K562 (cell line): ENCODE measurements around the gene TAS2R38. TPM values are rescaled to one million over a fixed set of nuclear protein-coding genes. Genes with fewer than 3 reads are reported as not detected.

Experiments
- ATAC-seq: fragments of 200-7000 bp; cut with Tn5 transposase; 3 replicates; pipeline ENCODE4 v1.9.1; 2020; ENCODE audit warnings: moderate library complexity
- BruUV-seq: library from RNA; stranded (reverse); fragments of 400-500 nt; replicated peaks from 2 replicates; lab custom pipeline; 2021; lab: Mats Ljungman, UMichigan
- CTCF ChIA-PET: fragments of 300-600 bp; formaldehyde crosslinking; extraction: SDS; loops from one replicate; lab custom pipeline; 2021; ENCODE audit warnings: low intra/inter-chr PET ratio; lab: Yijun Ruan, JAX
- POLR2A ChIA-PET: fragments of 300-600, 350-650 bp; sonication (Branson Sonifier 250); formaldehyde crosslinking; extraction: SDS; loops from one replicate; lab custom pipeline; 2021; ENCODE audit warnings: antibody characterized with exemption, inconsistent platforms; lab: Yijun Ruan, JAX
- DNase-seq, 4 experiments: peaks; one replicate each; pipeline versions ENCODE4 v3.0.0 to v3.0.0-alpha.2; 2011 to 2018; ENCODE audit warnings: low spot score in 3 of 4, mixed read lengths in 3 of 4; ENCODE audit errors: extremely low read depth in 1 of 4
- FAIRE-seq: peaks from 2 replicates; lab custom pipeline; 2011; peaks lifted over from hg19 to GRCh38; lab: Jason Lieb, UNC
- H2AFZ ChIP-seq: 2 replicates; pipeline ENCODE4 v1.6.0; 2011; ENCODE audit warnings: low read depth, low read length, control low read depth, inconsistent platforms
- H3K27ac ChIP-seq: fragments of 200-600 bp; 3 replicates; pipeline ENCODE4 v1.8.0; 2011; ENCODE audit warnings: low read depth, mild to moderate bottlenecking, control low read depth, inconsistent platforms, low read length, moderate library complexity, mixed read lengths; ENCODE audit errors: extremely low read depth
- H3K27me3 ChIP-seq, 2 experiments: fragments of 300-600 bp in 1 of 2; 2 replicates in 1 of 2; 3 replicates in 1 of 2; pipeline versions ENCODE4 v1.6.0 to v1.8.0; 2011; ENCODE audit warnings: inconsistent platforms in 2 of 2, low read length in 2 of 2, mild to moderate bottlenecking in 1 of 2, mixed read lengths in 1 of 2, moderate library complexity in 1 of 2; ENCODE audit not compliant: control insufficient read depth in 2 of 2, insufficient read depth in 2 of 2
- H3K36me3 ChIP-seq: fragments of 300-600 bp; 3 replicates; pipeline ENCODE4 v1.8.0; 2011; ENCODE audit warnings: mild to moderate bottlenecking, low read length, inconsistent platforms; ENCODE audit not compliant: control insufficient read depth, insufficient read depth
- H3K4me1 ChIP-seq, 2 experiments: fragments of 200-600 bp in 1 of 2; replicated peaks in 1 of 2; 2 replicates in 1 of 2; 3 replicates in 1 of 2; pipeline versions ENCODE4 v1.5.1 to v1.8.0; 2011; ENCODE audit warnings: inconsistent platforms in 2 of 2, low read length in 2 of 2, mild to moderate bottlenecking in 1 of 2, mixed read lengths in 1 of 2, moderate library complexity in 1 of 2; ENCODE audit not compliant: control insufficient read depth in 2 of 2, insufficient read depth in 2 of 2
- H3K4me2 ChIP-seq: 2 replicates; pipeline ENCODE4 v1.6.1; 2011; ENCODE audit warnings: low read length, control low read depth, inconsistent platforms, mixed read lengths; ENCODE audit not compliant: insufficient read depth
- H3K4me3 ChIP-seq: fragments of 200-600 bp; sonication (generic), shearing (Covaris generic); 2 replicates; pipeline ENCODE4 v1.5.1; 2016; ENCODE audit warnings: control low read depth, inconsistent platforms
- H3K79me2 ChIP-seq: fragments of 200-600 bp; 3 replicates; pipeline ENCODE4 v1.8.0; 2011; ENCODE audit warnings: low read length, inconsistent platforms; ENCODE audit not compliant: control insufficient read depth, insufficient read depth
- H3K9ac ChIP-seq, 2 experiments: 2 replicates each; pipeline versions ENCODE4 v1.6.0 to v1.6.1; 2011; ENCODE audit warnings: low read depth in 2 of 2, low read length in 2 of 2, control low read depth in 1 of 2, inconsistent platforms in 1 of 2, mild to moderate bottlenecking in 1 of 2, mixed read lengths in 1 of 2; ENCODE audit not compliant: insufficient read depth in 1 of 2
- H3K9me1 ChIP-seq: one replicate; pipeline ENCODE4 v1.6.0; 2011; ENCODE audit warnings: inconsistent platforms, mild to moderate bottlenecking, low read length, moderate library complexity; ENCODE audit not compliant: control insufficient read depth, insufficient read depth
- H3K9me3 ChIP-seq: replicated peaks from 2 replicates; pipeline ENCODE4 v1.5.1; 2011; ENCODE audit warnings: low read depth, low read length, inconsistent platforms; ENCODE audit not compliant: control insufficient read depth, insufficient read depth
- H4K20me1 ChIP-seq: replicated peaks from 2 replicates; pipeline ENCODE4 v1.6.1; 2011; ENCODE audit warnings: low read length, inconsistent platforms, mixed read lengths; ENCODE audit not compliant: control insufficient read depth, insufficient read depth
- FOSL1 ChIP-seq: fragments of 200-800 bp; sonication (Bioruptor generic); conservative IDR thresholded peaks from 2 replicates; pipeline ENCODE4 v1.6.1; 2016; ENCODE audit warnings: missing genetic modification characterization, missing compliant biosample characterization
- HMGN3 ChIP-seq: IDR thresholded peaks from 2 replicates; pipeline ENCODE4 v1.6.1; 2011; ENCODE audit warnings: borderline replicate concordance, low read depth, mild to moderate bottlenecking, mixed read lengths, low read length; ENCODE audit not compliant: insufficient read length; ENCODE audit errors: extremely low read depth
- ILK ChIP-seq: fragments of 450-650 bp; IDR thresholded peaks from 2 replicates; pipeline ENCODE4 v1.6.1; 2016; ENCODE audit warnings: missing genetic modification characterization, low read depth, mild to moderate bottlenecking, missing compliant biosample characterization, moderate library complexity, borderline replicate concordance
- IRF9 ChIP-seq: fragments of 450-650 bp; IDR thresholded peaks from 2 replicates; pipeline ENCODE4 v1.6.1; 2016; ENCODE audit warnings: missing biosample characterization, missing genetic modification characterization
- JUNB ChIP-seq: fragments of 450-650 bp; formaldehyde crosslinking; conservative IDR thresholded peaks from 2 replicates; pipeline ENCODE4 v1.4.0; 2020; ENCODE audit warnings: mild to moderate bottlenecking
- MEF2A ChIP-seq: IDR thresholded peaks from 2 replicates; pipeline ENCODE4 v1.6.1; 2011; ENCODE audit warnings: low read depth, mild to moderate bottlenecking, low read length, moderate library complexity; ENCODE audit not compliant: control insufficient read depth
- NONO ChIP-seq, 2 experiments: fragments of 200-400 bp in 1 of 2; fragments of 450-650 bp in 1 of 2; formaldehyde crosslinking in 1 of 2; IDR thresholded peaks; 2 replicates each; pipeline ENCODE4 v1.6.1; 2017; ENCODE audit warnings: low read depth in 2 of 2, mild to moderate bottlenecking in 2 of 2, moderate library complexity in 2 of 2, low read length in 1 of 2
- RAD51 ChIP-seq: fragments of 450-650 bp; IDR thresholded peaks from 2 replicates; pipeline ENCODE4 v1.7.1; 2016; ENCODE audit warnings: low read depth, mild to moderate bottlenecking, borderline replicate concordance
- RBM22 ChIP-seq: fragments of 200-400 bp; formaldehyde crosslinking; IDR thresholded peaks from 2 replicates; pipeline ENCODE4 v1.6.1; 2018; ENCODE audit warnings: low read length, low read depth; ENCODE audit not compliant: poor library complexity, severe bottlenecking
- TCFL5 ChIP-seq: fragments of 250-450 bp; sonication (Bioruptor Pico); conservative IDR thresholded peaks from 2 replicates; pipeline ENCODE4 v1.6.1; 2021; ENCODE audit warnings: mild to moderate bottlenecking, moderate library complexity, matching md5 sums
- THAP7 ChIP-seq: fragments of 250-450 bp; sonication (Bioruptor Pico); IDR thresholded peaks from 2 replicates; pipeline ENCODE4 v1.5.0; 2021
- TRIM24 ChIP-seq, 2 experiments: fragments of 450-650 bp; IDR thresholded peaks; 2 replicates each; pipeline ENCODE4 v1.6.1; 2016
- U2AF1 ChIP-seq: fragments of 200-400 bp; formaldehyde crosslinking; optimal IDR thresholded peaks from 2 replicates; pipeline ENCODE3; 2017; ENCODE audit warnings: mild to moderate bottlenecking, low read depth, low read length, moderate library complexity
- VEZF1 ChIP-seq: fragments of 200-800 bp; sonication (Bioruptor generic); IDR thresholded peaks from 2 replicates; pipeline ENCODE4 v1.6.1; 2017; ENCODE audit warnings: missing genetic modification characterization, missing compliant biosample characterization
- ZNF518B ChIP-seq: fragments of 250-450 bp; sonication (Bioruptor Pico); IDR thresholded peaks from 2 replicates; pipeline ENCODE4 v1.5.0; 2021; ENCODE audit warnings: mild to moderate bottlenecking, moderate library complexity
- ZNF696 ChIP-seq: fragments of 250-450 bp; sonication (Bioruptor Pico); conservative IDR thresholded peaks from 2 replicates; pipeline ENCODE4 v1.4.0; 2020; ENCODE audit warnings: mild to moderate bottlenecking, moderate library complexity
- ZZZ3 ChIP-seq: fragments of 450-650 bp; IDR thresholded peaks from 2 replicates; pipeline ENCODE4 v1.6.1; 2016; ENCODE audit warnings: antibody characterized with exemption, mild to moderate bottlenecking, moderate library complexity
- WGBS: fragments of 100-300 bp; shearing (Covaris generic); methylation state at CpG from one replicate; pipeline ENCODE4 v1.1.6; 2016; ENCODE audit warnings: low coverage, mixed read lengths; ENCODE audit not compliant: insufficient coverage; ENCODE audit errors: missing lambda C conversion rate; 5-methylcytosine and 5-hydroxymethylcytosine counted together
- in situ Hi-C: fragments of 300-500 bp; cut with MboI; formaldehyde crosslinking; loops from 4 replicates; pipeline ENCODE4 v1.15.0; 2018; ENCODE audit warnings: inconsistent platforms, mixed read lengths
- intact Hi-C: fragments of 100-400 bp; cut with micrococcal nuclease; formaldehyde crosslinking; loops from 2 replicates; pipeline ENCODE4 v1.14.2; 2022
- polyA plus RNA-seq, 8 experiments: library from polyadenylated mRNA; depleted of rRNA in 4 of 8; stranded (reverse) in 5 of 8; unstranded in 3 of 8; fragments of >200 nt; fragmentation: Nextera tagmentation in 2 of 8; fragmentation: Illumina TruSeq in 1 of 8; extraction: Ambion mirVana in 2 of 8; extraction: Trizol in 1 of 8; gene quantifications; 2 replicates each; pipeline versions ENCODE4 v1.2.1 to v1.2.3, GENCODE V29; 2011 to 2014; ENCODE audit warnings: inconsistent platforms in 1 of 8, missing spikeins in 1 of 8
- total RNA-seq, 7 experiments: library from RNA; depleted of rRNA in 6 of 7; stranded (reverse); fragments of >200 nt in 6 of 7; fragmentation: Illumina TruSeq in 2 of 7; extraction: Trizol in 2 of 7; gene quantifications; 2 replicates each; pipeline versions ENCODE4 v1.2.1 to v1.2.3, GENCODE V29; 2011 to 2021; ENCODE audit warnings: low replicate concordance in 1 of 7

The TAS2R38 gene
- total and polyA plus RNA-seq, 9 of the 15 experiments (the other 6 are each of a cell fraction or from before 2014, with no cell fraction given), result not detected

DNA sequence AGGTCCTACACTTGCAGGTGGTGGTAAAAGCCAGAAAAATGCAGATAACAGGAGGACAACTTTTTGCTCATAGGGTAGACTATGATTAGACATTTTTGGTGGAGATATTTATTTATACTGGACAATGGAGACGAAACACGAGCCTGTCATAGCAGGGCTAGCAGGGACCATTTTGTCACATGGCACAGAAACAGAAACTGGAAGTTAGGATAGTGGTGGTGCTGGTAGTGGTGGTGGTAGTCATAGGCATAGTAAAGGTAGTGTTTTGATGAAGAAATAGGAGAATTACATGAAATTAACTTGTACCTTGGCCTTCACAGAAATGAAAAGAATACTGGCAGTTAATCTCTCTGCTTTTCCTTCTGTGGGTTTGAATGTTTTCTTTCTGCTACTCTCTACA is 13.3 kb upstream of the TAS2R38 start:
- H3K9ac ChIP-seq, result no peak overlapping the region
- DNase-seq (no peak), FAIRE-seq (no peak), ATAC-seq (no peak)
- H3K9me3 ChIP-seq, result no peaks in the 10 kb centered on the region
- H3K27me3 ChIP-seq, result no peaks in the 10 kb centered on the region
- BruUV-seq, result no TSS peak
- no peak overlapping the region for H2AFZ ChIP-seq
- no peaks in the 10 kb centered on the region for H3K9me1 ChIP-seq
- in situ Hi-C loops (no loop called here), intact Hi-C loops (no loop called here)
- no peaks in the 10 kb centered on the region for H3K4me1 ChIP-seq
- no peak overlapping the region for H3K27ac ChIP-seq
- CTCF ChIA-PET, result no interaction called here
- H3K4me3 ChIP-seq, result no peak overlapping the region
- H3K36me3 ChIP-seq, result no peaks in the 10 kb centered on the region
- H3K4me2 ChIP-seq, result no peak overlapping the region
- WGBS, result 0% methylated on average over 2 of the region's 2 CpGs
- no peaks in the 10 kb centered on the region for H4K20me1 ChIP-seq
- H3K79me2 ChIP-seq, result no peaks in the 10 kb centered on the region
- POLR2A ChIA-PET, result interaction anchor here (1.0 kb wide), 1 partner anchor 45 kb away, joined by 4 read pairs; no protein-coding TSS in a partner anchor
- TF ChIP-seq TCFL5 (CRISPR knock-in tag) (no peak), TRIM24 (IDR thresholded peaks at IDR 0.05) (no peak), ZNF518B (no peak), FOSL1 (tag) (no peak), U2AF1 (no peak), HMGN3 (no peak), THAP7 (CRISPR knock-in tag) (no peak), ZNF696 (CRISPR knock-in tag) (no peak), JUNB (CRISPR knock-in tag) (no peak), ZZZ3 (no peak), VEZF1 (no peak), IRF9 (tag) (no peak), RAD51 (no peak), RBM22 (no peak), MEF2A (no peak), NONO (IDR thresholded peaks at IDR 0.05; ENCODE audit: low read depth in 2 of 2, low read length in 1 of 2) (no peak), ILK (no peak)
